ENCODE results near the gene ZRANB2.

The ZRANB2 gene

GRCh38 chr1:71068325-71069240 is 12.3 kb downstream of the ZRANB2 start:
- DNase-seq (ENCODE audit: low read depth, low spot score), result no peak

- DNase-seq (ENCODE audit: low read depth, low spot score), result no peak
These were observed 26.0 kb downstream of the ZRANB2 start for GRCh38 chr1:71054791-71055190.

GRCh38 chr1:71054281-71054731 is 26.5 kb downstream of the ZRANB2 start:
- no peak for DNase-seq (ENCODE audit: low read depth, low spot score)

GRCh38 chr1:71053758-71054157 is 27.1 kb downstream of the ZRANB2 start:
- DNase-seq (ENCODE audit: low read depth, low spot score), result no peak

GRCh38 chr1:71053146-71053545 is 27.7 kb downstream of the ZRANB2 start:
- DNase-seq (ENCODE audit: low read depth, low spot score), result no peak

- peak; percentile 38 for DNase-seq (ENCODE audit: low read depth, low spot score)
These were observed 30.8 kb downstream of the ZRANB2 start for GRCh38 chr1:71049951-71050598.

- no peak for DNase-seq (ENCODE audit: low read depth, low spot score)
These were observed 32.9 kb downstream of the ZRANB2 start, which contains the start of gene PTGER3 for GRCh38 chr1:71047635-71048607. Gene PTGER3, minus strand, starts transcription at chr1:71047816. Its CDS starts 239 bp downstream, at chr1:71047577.

GRCh38 chr1:71046891-71047634 is 33.8 kb downstream of the ZRANB2 start:
- DNase-seq (ENCODE audit: low read depth, low spot score), result no peak

- no peak for DNase-seq (ENCODE audit: low read depth, low spot score)
These were observed 35.3 kb downstream of the ZRANB2 start for GRCh38 chr1:71045463-71046028.

GRCh38 chr1:71044833-71045232 is 36.0 kb downstream of the ZRANB2 start:
- DNase-seq (ENCODE audit: low read depth, low spot score), result no peak

- no peak for DNase-seq (ENCODE audit: low read depth, low spot score)
These were observed 37.8 kb downstream of the ZRANB2 start for GRCh38 chr1:71043065-71043464.

GRCh38 chr1:71041806-71042205 is 39.0 kb downstream of the ZRANB2 start:
- no peak for DNase-seq (ENCODE audit: low read depth, low spot score)

- DNase-seq (ENCODE audit: low read depth, low spot score), result no peak
These were observed 41.1 kb downstream of the ZRANB2 start for GRCh38 chr1:71039661-71040262.

- DNase-seq (ENCODE audit: low read depth, low spot score), result no peak
These were observed 41.9 kb downstream of the ZRANB2 start for GRCh38 chr1:71038942-71039341.

- no peak for DNase-seq (ENCODE audit: low read depth, low spot score)
These were observed 42.8 kb downstream of the ZRANB2 start for GRCh38 chr1:71037829-71038620.

- DNase-seq (ENCODE audit: low read depth, low spot score), result no peak
These were observed 43.8 kb downstream of the ZRANB2 start for GRCh38 chr1:71037066-71037465.

GRCh38 chr1:71033136-71033535 is 47.7 kb downstream of the ZRANB2 start:
- DNase-seq (ENCODE audit: low read depth, low spot score), result no peak

- no peak for DNase-seq (ENCODE audit: low read depth, low spot score)
These were observed 49.4 kb downstream of the ZRANB2 start for GRCh38 chr1:71031426-71031825.

GRCh38 chr1:71030026-71030425 is 50.8 kb downstream of the ZRANB2 start:
- no peak for DNase-seq (ENCODE audit: low read depth, low spot score)

Data from brain pericyte (primary cell).